DMS 273 (cell line): ENCODE data around the gene DLG2.

Experiments
- DNase-seq: peaks from one replicate; lab custom pipeline; 2025; ENCODE audit not compliant: unreplicated experiment; lab: John Stamatoyannopoulos, UW

DLG2 gene

DNA sequence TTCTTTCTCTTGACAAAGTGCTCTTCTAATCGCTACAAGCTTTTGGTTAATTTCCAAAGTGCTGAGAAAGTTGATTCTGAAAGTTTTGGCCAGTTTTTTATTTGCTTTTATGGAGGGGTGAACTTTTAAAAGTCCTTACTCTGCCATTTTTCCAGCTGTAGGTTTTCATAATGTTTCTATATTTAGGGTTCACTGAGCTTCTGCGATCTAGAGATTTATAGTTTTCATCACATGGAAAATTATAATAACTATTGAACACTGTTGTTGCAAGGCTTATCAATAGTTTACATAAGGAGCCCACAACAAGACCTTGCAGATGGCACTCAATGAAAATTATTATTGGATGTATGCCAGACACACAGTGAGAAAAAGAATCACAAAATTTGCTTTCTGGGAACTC lies 55.1 kb downstream of the DLG2 start:
- DNase-seq: no peak

DNA sequence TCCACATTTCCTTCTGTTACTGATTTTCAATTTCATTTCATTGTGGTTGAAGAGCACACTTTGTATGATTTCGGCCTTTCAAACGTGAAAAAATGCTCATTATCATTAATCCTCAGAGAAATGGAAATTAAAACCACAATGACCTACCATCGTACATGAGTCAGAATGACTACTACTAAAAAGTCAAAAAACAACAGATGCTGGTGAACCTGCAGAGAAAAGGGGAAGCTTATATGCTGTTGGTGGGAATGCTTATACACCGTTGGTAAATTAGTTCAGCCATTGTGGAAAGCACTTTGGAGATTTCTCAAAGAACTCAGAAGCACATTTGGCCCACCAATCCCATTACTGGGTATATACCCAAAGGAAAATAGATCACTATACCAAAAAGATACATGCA lies 57.6 kb downstream of the DLG2 start:
- no peak for DNase-seq

DNA sequence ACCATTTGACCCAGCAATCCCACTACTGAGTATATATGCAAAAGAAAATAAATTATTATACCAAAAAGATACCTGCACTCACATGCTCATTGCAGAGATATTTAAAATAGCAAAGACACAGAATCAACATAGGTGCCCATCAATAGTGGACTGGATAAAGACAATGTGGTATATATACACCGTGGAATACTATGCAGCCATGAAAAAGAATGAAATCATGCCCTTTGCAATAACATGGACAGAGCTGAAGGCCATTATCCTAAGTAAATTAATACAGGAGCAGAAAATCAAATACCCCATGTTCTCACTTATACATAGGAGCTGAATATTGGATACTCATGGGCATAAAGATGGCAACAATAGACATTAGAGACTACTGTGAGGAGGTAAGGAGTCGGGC lies 68.7 kb downstream of the DLG2 start:
- DNase-seq: no peak

DNA sequence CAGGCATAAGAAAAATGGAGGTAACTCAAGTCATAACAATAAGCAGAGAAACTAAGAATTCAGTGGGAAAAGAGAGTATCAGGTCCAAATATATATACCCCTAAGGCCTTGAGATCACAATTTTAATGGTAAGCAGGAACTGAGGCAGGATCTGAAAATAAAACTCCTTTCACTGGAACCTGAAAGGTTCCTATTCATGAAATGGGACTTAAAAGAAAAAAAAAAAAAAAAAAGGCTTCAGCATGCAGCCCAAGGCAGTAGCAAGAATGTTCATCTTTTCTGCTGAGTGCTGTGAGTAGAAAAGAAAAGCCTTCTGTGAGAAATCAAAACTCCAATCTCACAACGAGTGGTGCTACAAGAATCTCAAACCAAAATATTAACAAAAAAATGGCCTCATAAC lies 75.3 kb downstream of the DLG2 start:
- no peak for DNase-seq

DNA sequence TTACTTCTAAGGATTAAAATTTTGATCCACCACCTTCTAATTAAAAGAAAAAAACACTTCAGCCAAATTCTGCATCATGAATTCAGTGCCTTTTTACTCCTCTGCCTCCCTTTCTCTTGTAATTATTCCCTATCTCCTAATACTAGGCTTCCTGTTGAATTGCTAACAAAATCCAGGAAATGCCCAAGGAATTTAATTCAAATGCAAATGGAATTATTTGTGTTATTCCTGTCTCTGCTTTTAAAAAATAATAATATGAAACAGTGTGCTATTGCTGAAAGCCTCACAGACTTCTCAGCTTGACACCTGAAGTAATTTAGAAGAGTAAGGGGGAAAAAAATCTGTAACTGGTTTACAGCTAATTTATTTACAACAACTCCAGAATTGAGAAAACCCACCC lies 85.5 kb downstream of the DLG2 start:
- no peak for DNase-seq

DNA sequence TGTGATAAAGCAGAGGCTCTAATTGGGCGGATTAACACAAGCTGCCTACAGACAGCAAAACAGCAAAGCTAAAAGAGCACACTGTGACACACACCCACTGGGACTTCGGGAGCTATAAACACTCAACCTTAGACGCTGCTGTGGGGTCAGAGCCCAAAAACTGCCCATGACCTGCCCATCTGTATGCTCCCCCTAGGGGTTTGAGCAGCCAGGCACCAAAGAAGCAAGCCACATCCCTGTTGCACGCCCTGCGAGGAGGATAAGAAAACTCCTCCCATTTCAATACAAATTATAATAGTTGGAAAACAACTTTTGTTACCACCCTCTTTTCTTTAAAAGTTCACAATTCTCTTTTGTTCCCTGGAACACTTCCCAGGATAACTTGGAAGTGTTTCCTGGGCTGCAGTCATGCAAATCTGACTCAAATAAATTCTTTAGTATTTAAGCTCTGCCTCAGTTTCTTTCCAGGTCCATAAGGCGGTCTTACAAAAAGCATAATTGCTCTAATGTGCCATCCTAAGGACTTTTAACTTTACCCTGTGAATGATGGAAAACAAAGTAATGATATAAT lies 86.4 kb downstream of the DLG2 start:
- no peak for DNase-seq

DNA sequence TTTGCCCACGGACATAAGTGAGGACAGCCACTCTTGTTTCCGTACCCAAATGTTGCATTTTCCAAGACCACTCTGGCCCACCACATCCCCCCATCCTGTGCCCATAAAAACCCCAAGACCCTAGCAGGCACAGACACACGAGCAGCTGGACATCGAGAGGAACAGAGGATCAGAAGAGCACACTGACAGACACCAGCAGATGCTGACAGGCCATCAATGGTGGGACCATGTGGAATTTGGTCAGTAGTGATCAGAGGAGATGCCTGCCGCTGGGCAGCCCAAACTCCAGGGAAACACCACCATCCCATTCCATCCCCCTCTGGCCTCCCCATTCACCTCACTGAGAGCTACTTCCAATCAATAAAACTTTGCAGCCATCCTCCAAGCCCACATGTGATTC lies 87.0 kb downstream of the DLG2 start:
- no peak for DNase-seq

DNA sequence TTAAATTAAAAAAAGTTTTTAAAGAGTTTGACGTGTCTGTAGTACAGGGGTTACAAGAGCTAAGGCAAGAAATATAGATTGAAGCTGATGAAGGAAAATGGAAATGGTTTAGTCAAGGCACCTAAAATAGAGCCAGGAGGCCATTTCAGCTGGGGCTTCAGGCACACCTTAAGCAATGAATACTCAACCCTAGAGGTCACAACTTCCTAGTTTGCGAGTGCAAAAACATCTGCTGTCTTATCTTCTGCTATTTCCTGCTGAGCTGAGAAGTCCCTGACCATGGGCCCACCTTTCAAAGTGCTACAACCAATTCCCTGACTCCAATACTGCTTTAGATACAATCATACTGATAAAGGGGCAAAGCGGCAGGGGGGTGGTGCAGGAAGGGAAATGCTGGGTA lies 87.4 kb downstream of the DLG2 start:
- DNase-seq: no peak

DNA sequence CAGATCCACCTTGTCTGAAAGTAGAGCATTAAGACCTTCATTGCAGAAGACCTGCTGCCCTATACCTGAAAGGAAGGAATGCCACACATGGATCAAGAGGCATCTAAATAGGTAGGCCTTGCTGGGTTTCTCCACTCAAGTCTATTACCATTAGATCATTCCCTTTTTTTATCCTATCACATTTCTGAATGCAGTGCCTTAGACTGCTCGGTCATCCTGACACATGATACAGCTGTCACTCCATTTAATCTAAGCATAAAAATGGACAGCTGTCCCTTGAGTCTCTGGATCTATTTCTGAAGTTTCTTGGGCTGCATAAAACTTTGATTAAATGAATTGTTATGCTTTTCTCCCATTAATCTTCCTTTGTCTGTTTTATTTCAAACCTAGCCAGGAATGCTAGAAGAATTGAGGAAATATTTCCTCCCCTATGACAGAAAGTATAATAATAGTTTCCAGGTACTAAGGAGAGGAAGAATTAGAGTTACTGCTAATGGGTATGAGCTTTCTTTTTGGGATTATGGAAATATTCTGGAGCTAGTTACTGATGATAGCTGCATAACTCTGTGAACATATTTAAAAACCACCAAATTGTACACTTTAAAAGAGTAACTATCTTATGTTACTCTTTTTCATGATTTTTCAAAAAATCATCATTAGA lies 88.0 kb downstream of the DLG2 start:
- no peak for DNase-seq

DNA sequence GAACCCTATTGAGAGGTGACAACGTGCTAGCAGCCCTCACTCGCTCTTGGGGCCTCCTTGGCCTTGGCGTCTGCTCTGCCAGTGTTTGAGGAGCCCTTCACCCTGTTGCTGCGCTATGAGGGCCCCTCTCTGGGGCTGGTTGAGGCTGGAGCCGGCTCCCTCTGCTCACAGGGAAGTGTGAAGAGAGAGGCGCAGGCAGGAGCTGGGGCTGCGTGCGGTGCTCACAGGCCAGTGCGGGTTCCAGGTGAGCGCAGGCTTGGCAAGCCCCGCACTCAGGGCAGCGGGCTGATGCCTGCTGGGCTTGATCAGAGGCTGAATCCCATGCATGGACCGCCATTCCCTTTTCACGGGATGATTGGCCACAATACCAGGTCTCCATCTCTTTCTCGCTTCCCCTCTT lies 90.7 kb downstream of the DLG2 start:
- DNase-seq: no peak

DNA sequence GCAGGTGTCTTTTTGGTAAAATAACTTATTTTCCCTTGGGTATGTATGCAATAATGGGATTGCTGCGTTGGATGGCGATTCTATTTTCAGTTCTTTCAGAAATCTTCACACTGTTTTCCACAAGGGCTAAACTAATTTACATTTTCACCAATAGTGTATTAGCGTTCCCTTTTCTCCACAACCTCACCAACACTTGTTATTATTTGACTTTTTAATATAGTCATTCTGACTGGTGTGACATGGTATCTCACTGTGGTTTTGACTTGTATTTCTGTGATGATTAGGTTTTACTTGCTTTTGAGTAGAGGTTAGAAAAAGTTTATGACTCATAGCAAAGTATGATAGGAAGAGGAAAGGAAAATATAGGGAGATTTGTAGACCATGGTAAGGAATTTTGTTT lies 92.3 kb downstream of the DLG2 start:
- DNase-seq: no peak

DNA sequence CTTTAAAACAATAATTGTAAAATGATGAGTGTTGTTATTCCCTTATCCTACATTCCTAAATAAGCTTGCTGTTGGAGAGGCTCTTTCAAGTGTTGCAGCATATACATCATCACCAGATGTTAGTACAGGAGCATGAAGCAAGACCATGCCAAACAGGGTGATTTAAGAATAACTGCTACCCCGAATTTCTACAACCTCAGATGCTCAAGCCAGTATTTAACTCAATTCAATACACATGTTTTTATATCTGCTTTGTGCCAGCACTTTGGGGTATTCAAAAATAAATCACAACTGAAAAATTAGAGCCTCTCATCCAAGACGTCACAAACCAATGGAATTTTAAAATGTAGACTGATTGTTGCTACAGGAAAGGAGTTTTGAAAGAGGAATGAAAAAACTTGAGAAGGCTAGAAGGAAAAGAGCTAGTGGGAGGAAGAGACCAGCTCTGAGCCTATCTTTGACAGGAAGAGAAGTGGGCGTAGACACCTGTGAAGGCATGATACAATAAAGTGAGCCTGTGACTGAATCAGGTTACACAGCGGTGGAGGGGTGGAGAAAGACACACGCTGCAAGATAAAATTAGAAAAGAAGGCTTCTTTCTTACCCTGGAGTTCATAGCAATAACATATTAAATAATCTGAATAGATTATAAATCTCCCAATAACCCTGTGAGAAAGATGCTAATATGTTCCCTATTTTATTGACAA lies 95.8 kb downstream of the DLG2 start:
- no peak for DNase-seq

DNA sequence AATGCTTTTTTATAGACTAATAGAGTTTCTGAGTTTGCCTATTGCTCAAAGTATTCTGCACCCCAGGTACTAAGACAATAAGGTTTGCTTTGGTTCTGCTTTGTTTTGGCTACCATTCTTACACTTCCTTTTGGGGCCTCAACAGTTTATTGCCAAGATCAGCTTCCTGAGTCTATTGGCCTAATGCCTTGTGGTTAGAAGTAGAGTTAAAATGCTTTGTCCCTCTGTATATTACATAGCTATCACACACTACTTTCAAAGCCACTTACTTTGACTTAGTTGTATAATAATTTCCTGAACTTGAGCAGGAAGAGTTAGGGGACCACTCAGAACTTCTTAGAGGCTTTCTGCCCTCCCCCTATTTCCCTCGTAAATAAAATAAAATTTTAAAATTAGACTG lies 96.5 kb downstream of the DLG2 start:
- no peak for DNase-seq

DNA sequence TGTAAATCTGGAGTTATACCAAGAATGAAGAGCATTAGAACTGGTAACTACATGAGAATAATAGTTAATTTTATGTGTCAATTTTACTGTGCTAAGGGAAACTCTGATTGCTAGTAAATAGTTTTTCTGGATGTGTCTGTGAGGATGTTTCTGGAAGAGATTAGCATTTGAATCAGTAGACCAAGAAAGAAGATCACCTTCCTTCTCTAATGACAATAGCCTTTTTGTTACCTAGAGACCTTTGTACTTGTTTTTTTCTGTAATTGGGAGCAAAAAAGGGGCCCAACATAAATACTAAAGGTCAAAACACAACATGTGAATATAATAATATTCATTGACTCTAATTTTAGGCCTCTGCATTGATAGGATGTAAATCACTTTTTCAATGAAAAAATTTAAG lies 100.6 kb downstream of the DLG2 start:
- no peak for DNase-seq

DNA sequence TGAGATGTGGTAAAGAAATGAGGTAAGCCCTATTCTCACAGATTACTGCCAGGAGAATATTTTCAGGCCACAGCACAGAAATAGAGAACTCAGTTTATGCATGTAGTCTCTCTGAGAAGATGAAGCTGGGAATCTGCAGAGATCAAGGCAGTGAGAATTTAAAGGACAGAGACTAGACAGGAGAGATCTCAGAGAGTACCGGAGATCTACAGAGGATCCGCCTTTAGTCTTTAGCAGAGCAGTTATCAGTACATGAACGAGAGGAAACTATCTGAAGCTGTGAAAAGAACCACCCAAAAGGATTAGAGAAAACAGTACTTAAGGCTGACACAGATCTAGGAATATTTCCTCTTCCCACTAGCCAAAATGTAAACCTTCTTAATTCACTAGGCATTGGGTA lies 101.5 kb downstream of the DLG2 start:
- no peak for DNase-seq

DNA sequence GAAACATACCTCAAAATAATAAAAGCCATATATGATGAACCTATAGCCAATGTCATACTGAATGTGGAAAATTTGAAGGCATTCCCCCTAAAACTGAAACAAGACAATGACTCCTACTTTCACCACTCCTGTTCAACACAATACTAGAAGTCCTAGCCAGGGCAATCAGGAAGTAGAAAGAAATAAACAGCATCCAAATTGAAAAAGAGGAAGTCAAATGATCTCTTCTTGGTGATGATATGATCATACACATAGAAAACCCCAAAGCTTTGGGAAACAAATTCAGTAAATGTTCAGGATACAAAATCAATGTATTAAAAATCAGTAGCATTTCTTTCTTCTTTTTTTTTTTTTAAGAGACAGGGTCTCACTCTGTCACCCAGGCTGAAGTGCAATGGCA lies 109.9 kb downstream of the DLG2 start:
- DNase-seq: no peak

DNA sequence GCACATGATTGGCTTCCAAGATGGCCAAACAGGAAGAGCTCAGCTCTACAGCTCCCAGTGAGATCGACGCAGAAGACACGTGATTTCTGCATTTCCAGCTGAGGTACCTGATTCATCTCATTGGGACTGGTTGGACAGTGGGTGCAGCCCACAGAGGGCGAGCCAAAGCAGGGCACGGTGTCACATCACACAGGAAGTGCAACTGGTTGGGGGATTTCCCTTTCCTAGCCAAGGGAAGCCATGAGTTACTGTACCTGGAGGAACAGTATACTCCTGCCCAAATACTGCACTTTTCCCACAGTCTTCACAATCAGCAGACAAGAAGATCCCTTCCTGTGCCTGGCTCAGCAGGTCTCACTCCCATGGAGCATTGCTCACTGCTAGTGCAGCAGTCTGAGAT lies 131.2 kb downstream of the DLG2 start:
- no peak for DNase-seq

DNA sequence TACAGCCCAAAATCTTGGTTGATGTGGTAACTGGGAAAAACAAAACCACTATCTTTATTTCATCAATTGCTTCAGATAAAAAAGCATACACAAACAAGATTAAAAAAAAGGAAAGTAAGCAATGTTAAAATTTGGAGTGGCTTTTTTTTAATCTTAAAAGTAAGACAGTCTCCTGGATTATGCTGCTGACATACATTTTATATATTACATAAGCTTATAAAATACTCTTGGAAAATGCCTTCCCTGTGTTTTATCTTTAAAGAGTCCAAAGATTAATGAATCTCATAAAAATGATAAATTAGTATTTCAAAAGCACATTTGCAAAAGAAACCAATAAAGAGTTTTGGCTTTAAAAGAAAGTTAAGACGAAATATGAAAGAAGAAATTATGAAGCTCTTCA lies 132.7 kb downstream of the DLG2 start:
- no peak for DNase-seq

DNA sequence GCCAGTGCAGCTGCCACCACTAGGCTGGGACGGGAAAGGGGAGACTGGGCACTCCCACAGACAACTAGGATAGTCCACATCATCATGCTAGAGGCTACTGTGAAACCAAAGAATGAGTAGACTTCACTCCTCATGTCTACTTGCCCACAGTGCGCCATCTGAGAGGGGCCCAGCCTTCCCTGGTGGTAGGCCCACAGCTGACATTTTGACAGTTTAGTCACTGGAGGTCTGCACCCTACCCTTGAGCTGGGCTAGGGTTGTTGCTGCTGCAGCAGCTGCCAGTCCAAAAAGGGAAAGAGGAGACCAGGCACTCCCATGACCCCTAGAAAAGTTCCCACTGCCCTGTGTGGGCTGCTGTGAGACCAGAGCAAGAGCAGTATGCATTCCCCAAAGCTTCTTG lies 141.2 kb downstream of the DLG2 start:
- DNase-seq: no peak

DNA sequence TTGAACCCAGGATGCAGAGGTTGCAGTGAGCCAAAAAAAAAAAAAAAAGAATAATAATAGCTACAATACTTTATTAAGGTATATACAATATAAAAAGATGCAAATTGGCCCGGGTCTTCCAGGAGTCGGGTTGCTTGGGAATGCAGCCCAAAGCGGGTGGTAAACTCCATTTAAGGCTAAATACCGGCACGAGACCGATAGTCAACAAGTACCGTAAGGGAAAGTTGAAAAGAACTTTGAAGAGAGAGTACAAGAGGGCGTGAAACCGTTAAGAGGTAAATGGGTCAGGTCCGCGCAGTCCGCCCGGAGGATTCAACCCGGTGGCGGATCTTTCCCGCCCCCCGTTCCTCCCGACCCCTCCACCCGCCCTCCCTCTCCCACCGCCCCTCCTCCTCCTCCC lies 143.3 kb downstream of the DLG2 start:
- no peak for DNase-seq

DNA sequence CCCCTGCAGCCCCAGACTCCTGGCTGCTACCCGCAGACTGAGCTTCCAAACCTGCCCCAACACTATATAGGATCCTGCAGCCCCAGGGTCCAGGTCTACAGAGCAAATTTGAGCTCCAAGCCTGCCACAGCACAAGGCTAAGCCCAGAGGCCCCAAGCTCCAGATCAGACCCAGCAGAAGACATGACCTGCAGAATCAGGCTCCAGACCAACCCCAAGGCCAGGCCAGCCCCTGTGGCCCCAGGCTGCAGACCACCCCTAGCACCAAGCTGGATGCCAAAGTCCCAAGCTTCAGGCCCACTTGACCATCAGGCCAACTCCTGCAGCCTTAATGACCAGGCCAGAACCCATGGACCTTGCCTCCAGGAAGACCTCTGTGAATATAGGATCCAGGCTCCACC lies 145.3 kb downstream of the DLG2 start:
- no peak for DNase-seq

DNA sequence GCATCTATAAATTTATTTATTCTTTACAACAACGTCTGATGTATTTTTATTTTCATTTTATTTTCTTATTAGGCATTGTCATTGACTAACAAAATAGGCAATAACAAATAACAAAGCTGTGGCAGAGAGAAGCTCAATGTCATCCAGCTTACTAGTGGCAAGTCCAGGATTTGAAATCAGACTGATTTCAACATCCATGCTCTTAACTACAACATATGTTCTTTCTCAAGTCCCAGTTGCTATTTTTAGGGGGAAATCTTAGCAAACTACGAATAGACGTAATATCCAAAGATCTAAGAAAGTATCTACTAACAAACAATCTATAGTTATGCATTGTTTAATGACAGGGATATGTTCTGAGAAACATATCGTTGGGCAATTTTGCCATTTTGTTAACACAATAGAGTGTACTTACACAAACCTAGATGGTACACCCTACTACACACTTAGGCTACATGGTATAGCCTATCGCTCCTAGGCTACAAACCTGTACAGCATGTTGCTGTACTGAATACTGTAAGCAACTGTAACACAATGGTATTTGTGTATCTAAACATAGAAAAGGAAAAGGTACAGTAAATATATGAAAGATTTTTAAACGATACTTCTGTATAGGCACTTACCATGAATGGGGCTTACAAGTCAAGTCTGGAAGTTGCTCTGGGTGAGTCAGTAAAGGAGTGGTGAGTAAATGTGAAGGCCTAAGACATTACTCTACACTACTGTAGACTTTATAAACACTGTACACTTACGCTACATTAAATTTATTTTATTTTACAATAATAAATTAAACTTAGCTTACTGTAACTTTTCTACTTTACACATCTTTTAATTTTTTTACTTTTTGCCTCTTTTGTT lies 151.3 kb downstream of the DLG2 start:
- no peak for DNase-seq
